MM.1S (cell line): ENCODE results near the gene CDCA4.

Experiments
- CTCF ChIP-seq: fragments of 300-600 bp; sonication (generic); IDR thresholded peaks from 2 replicates; pipeline ENCODE4 v1.5.1; 2016; ENCODE audit warnings: antibody characterized with exemption, low read length, mixed read lengths
- EZH2 ChIP-seq: fragments of 300-600 bp; sonication (generic); optimal IDR thresholded peaks from 2 replicates; pipeline ENCODE3; 2017; ENCODE audit warnings: low read depth, mild to moderate bottlenecking, antibody characterized with exemption, low read length, mixed read lengths

GRCh38 chr14:105069522-105069870 is 48.6 kb upstream of the CDCA4 start:
- TF ChIP-seq CTCF (no peak), EZH2 (no peak)
